GM19438 (cell line): Measurements from ENCODE around the gene MEG3.

Experiments used
- ATAC-seq: cut with Tn5 transposase; IDR thresholded peaks from one replicate; pipeline ENCODE4 v1.9.1; 2021; ENCODE audit warnings: low read depth; ENCODE audit not compliant: unreplicated experiment

The MEG3 gene

GRCh38 chr14:100891501-100892445 lies 65.9 kb downstream of the MEG3 start:
- ATAC-seq = no peak

- ATAC-seq = no peak
Measured at GRCh38 chr14:100892496-100893227, 66.7 kb downstream of the MEG3 start.

- ATAC-seq = no peak
Measured at GRCh38 chr14:100893228-100893601, 67.3 kb downstream of the MEG3 start.

- ATAC-seq = no peak
Measured at GRCh38 chr14:100893760-100894159, 67.8 kb downstream of the MEG3 start.

GRCh38 chr14:100894416-100894815 lies 68.5 kb downstream of the MEG3 start:
- no peak for ATAC-seq

- ATAC-seq = no peak
Measured at GRCh38 chr14:100895411-100895810, 69.5 kb downstream of the MEG3 start.

- no peak for ATAC-seq
Measured at GRCh38 chr14:100896369-100897060, 70.6 kb downstream of the MEG3 start.

GRCh38 chr14:100898465-100898864 lies 72.5 kb downstream of the MEG3 start:
- no peak for ATAC-seq

- ATAC-seq = no peak
Measured at GRCh38 chr14:100898935-100899883, 73.3 kb downstream of the MEG3 start.

- ATAC-seq = no peak
Measured at GRCh38 chr14:100899884-100900771, 74.2 kb downstream of the MEG3 start.

- ATAC-seq = no peak
Measured at GRCh38 chr14:100900837-100901390, 75.0 kb downstream of the MEG3 start.

GRCh38 chr14:100901391-100902183 lies 75.7 kb downstream of the MEG3 start:
- no peak for ATAC-seq

GRCh38 chr14:100902295-100903133 lies 76.6 kb downstream of the MEG3 start:
- ATAC-seq = no peak

- no peak for ATAC-seq
Measured at GRCh38 chr14:100903134-100903468, 77.2 kb downstream of the MEG3 start.

GRCh38 chr14:100903672-100904185 lies 77.8 kb downstream of the MEG3 start, which contains the start of gene RTL1:
TSS of gene RTL1 (minus strand) at chr14:100903722. CDS start at chr14:100884788, 18,934 bp downstream.
- ATAC-seq = no peak

- ATAC-seq = no peak
Measured at GRCh38 chr14:100904307-100905087, 78.6 kb downstream of the MEG3 start.
